Central memory CD4-positive, alpha-beta T cell (primary cell): ENCODE results near the gene SLPI.

ENCODE experiments used
- DNase-seq: peaks from one replicate; pipeline ENCODE4 v3.0.0; 2022
- total RNA-seq, 3 experiments: gene quantifications; one replicate each; lab custom pipeline; 2026; lab: John Stamatoyannopoulos, UW

The SLPI gene
- 0 reads per million in 3 experiments for total RNA-seq

- DNase-seq = no peak
Measured at GRCh38 chr20:45254383-45255262, at the start of gene SLPI. SLPI (minus strand) TSS chr20:45254564; CDS start chr20:45254543, 21 bp downstream.

GRCh38 chr20:45303586-45304463 lies 49.5 kb upstream of the SLPI start:
- DNase-seq = no peak

GRCh38 chr20:45301824-45302271 lies 47.5 kb upstream of the SLPI start:
- DNase-seq = no peak

GRCh38 chr20:45300961-45301360 lies 46.6 kb upstream of the SLPI start:
- no peak for DNase-seq

- DNase-seq = no peak
Measured at GRCh38 chr20:45299786-45300185, 45.4 kb upstream of the SLPI start.

- no peak for DNase-seq
Measured at GRCh38 chr20:45297786-45298497, 43.6 kb upstream of the SLPI start.

GRCh38 chr20:45294659-45295058 lies 40.3 kb upstream of the SLPI start:
- no peak for DNase-seq

GRCh38 chr20:45294003-45294368 lies 39.6 kb upstream of the SLPI start:
- no peak for DNase-seq

- DNase-seq = peak; percentile 56
Measured at GRCh38 chr20:45293041-45294002, 39.0 kb upstream of the SLPI start.

GRCh38 chr20:45292343-45292742 lies 38.0 kb upstream of the SLPI start:
- no peak for DNase-seq

- no peak for DNase-seq
Measured at GRCh38 chr20:45291526-45291925, 37.2 kb upstream of the SLPI start.

GRCh38 chr20:45290677-45291355 lies 36.5 kb upstream of the SLPI start:
- DNase-seq = peak; percentile 45

- DNase-seq = no peak
Measured at GRCh38 chr20:45289942-45290676, 35.7 kb upstream of the SLPI start.

- no peak for DNase-seq
Measured at GRCh38 chr20:45288860-45289259, 34.5 kb upstream of the SLPI start.

GRCh38 chr20:45288376-45288775 lies 34.0 kb upstream of the SLPI start:
- DNase-seq = no peak

- no peak for DNase-seq
Measured at GRCh38 chr20:45283551-45284057, 29.2 kb upstream of the SLPI start.

GRCh38 chr20:45282700-45283550 lies 28.6 kb upstream of the SLPI start:
- no peak for DNase-seq

- DNase-seq = no peak
Measured at GRCh38 chr20:45279992-45280391, 25.6 kb upstream of the SLPI start.

GRCh38 chr20:45275338-45275737 lies 21.0 kb upstream of the SLPI start:
- DNase-seq = no peak
